Measurements from ENCODE around the gene LCE1A.

Gene LCE1A

GRCh38 chr1:152870831-152871730 lies 43.8 kb downstream of the LCE1A start:
- no peak for DNase-seq (ENCODE audit: low read depth in 2 of 2)

GRCh38 chr1:152871731-152872126 lies 44.5 kb downstream of the LCE1A start:
- no peak for DNase-seq (ENCODE audit: low read depth in 2 of 2)

GRCh38 chr1:152873495-152873894 lies 46.2 kb downstream of the LCE1A start:
- no peak for DNase-seq (ENCODE audit: low read depth in 2 of 2)

DNA sequence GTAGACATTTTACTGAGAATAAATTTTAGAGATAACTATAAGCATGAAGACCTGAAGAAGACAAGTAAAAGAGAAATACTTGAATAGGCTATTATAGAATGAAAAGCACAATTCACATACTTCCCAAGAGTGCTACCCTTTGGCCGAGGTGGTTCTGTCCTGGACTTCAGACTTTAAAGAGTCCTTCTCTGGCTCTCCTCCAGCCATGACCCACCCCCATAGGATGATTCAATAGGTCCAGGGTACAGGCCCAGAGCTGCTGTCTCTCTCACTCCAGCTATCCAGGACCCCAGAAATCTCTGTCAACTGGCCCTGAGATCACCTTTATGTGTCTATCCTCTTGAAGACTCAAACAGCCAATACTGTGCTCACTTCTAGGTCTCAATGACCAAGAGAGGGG lies 49.6 kb downstream of the LCE1A start:
- no peak for DNase-seq (ENCODE audit: low read depth in 2 of 2)

Data from stimulated activated CD8-positive, alpha-beta memory T cell treated with anti-CD3 and anti-CD28 coated beads, Interleukin-2, amount 100 ng/mL, for 48 hours (primary cell).